Stimulated activated CD4-positive, alpha-beta T cell treated with anti-CD3 and anti-CD28 coated beads, TNF-alpha, amount 100 ng/mL, for 48 hours (primary cell): ENCODE data around the gene SH3BP4.

Experiments used
- DNase-seq, 3 donors: peaks; one replicate each; pipeline ENCODE4 v3.0.0-alpha.2; 2020; ENCODE audit warnings: low read depth in 3 of 3

The SH3BP4 gene

DNA sequence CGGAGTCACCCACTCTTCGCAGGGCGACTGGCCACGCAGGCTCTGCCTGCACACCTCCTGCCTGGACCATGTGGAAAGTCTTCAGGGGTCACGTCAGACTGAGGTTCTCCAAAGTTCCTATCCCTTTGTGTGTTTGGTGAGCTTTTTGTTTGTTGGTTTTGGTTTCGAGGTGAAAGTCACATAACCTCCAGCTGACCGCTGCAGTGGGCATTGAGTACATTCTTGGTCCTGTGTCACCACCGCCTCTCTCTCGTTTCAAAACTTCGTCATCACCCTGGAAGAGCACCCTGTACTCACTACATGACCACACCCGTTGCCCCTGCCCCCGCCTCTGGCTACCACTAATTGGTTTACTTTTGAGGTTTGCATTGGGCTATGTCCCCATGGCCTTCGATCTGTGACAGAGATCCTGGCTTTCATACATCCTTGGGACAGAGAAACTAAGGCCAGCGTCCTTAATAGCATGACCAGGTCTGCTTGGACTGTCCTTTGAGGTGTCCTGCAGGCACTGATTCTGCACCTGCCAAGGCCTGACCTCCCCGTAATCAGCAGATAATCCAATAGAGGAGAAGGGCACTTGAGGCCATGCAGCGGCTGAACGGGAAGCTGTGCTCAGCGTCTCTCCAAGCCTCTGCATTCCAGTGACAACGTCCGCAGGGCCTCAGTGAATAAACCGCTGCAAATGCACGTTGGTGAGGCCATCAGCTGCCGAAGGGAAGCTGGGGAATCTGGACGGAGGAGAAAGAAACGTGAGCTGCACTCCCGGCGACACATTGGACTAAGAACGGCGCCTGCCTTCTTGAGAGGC lies 46.8 kb downstream of the SH3BP4 start:
- no peak for DNase-seq

DNA sequence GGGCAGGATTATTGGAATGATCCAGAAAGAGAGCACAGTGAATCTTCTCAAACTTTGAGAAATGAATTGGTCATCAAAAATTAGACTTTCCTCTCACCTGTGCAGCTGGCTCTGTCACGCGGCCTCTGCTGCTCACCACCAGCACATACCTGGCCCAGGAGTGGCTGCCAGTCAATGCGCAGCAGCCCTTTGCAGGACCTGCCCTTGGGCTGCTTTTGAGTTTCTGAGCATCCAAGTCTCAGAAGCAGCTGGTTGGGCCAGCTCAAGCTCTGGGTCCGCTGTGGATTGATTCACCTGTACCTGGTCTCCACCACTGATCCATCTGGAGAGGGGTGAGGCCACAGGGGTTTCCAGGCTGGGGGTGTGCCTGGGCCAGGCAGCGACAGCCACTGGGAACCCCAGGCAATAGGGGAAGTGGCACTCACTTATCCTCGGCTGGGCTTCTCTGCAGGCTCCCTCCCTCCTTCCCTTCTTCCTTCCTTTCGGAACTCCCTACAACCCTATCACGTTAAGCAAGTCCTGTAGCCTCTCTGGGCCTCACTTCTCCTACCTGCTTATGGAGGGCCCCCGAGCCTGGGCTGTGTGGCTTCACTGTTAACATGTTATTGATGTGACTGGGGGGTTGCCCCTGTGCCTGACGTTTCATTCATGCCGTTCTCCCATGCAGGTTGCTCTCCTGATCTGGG lies 48.1 kb downstream of the SH3BP4 start:
- no peak for DNase-seq

DNA sequence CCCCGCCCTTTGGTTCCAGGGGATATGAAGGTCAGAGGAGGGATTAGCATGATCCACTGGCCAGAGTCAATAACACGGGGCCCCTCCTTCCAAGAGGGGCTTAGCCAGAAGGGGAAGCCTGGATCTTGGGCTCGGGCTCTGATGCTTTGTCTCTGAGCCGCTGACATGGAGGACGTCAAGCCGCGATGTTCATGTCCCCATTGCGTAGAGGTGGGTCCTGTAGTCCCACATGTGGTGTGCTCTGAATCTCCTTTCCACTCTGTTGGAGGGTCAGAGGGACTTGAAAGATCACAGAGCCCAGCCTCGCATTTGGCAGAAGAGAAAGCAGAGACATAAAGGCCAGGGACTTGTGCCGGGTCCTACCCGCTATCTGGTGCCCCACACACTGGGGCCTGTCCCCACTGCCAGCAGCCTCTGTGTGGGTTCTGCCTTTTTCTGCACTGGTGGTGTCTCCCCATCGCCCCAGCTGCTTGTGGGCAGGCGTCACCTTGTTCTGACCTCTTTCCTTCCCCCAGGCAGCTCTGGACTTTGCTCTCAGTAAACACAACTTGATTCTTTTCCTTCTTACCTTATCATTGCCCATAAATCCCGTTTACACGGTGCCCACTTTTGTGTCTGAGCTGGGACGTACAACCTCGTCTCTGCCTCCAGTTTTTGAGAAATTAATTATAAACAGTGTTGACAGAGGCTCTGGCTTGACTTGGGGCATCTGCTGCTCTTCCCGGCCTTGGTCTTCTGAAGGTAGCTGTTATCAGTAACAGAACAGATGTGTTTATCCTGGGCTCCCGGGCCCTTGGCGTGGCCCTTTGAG lies 48.8 kb downstream of the SH3BP4 start:
- DNase-seq, result no peak

- DNase-seq, result no peak
Observed at GRCh38 chr2:235001237-235002133, 49.7 kb downstream of the SH3BP4 start.

- DNase-seq, result no peak
Observed at GRCh38 chr2:235002198-235003095, 50.6 kb downstream of the SH3BP4 start.

- no peak for DNase-seq
Observed at GRCh38 chr2:235003096-235003775, 51.4 kb downstream of the SH3BP4 start.

GRCh38 chr2:235004329-235004903 lies 52.6 kb downstream of the SH3BP4 start:
- no peak for DNase-seq

- no peak for DNase-seq
Observed at GRCh38 chr2:235005023-235005422, 53.2 kb downstream of the SH3BP4 start.

DNA sequence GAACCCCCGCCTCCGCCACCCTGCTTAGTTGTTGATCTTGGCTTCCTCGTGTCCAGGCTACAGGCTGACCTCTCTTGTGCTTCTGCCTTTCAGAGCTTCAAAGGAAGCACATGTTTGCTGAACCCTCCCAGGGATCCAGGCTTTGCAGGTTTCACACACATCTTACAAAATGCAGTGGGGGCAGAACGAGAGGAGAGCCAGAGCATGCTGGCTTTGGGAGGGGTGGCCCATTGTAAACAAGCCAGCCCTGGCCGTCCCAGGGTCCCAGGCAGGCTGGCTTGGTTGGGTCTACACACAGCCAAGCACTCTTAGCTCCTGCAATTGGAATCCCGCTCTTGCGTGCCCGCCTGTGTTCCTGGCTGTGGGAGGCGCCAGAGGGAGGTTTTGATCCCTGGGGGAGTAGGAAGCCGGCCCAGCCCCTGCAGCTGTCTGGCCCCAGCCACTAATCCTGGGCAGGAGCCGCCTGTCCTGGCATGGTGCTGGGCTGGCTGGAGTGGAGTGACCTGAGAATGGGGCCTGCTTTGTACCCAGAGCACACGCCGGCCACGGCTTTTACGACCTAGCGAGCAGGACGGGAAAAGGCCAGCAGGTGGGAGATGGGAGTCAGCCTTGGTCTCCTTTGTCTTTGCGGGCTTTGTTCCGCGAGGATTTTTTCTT lies 53.9 kb downstream of the SH3BP4 start:
- no peak for DNase-seq

GRCh38 chr2:235006461-235006860 lies 54.6 kb downstream of the SH3BP4 start:
- DNase-seq, result no peak

DNA sequence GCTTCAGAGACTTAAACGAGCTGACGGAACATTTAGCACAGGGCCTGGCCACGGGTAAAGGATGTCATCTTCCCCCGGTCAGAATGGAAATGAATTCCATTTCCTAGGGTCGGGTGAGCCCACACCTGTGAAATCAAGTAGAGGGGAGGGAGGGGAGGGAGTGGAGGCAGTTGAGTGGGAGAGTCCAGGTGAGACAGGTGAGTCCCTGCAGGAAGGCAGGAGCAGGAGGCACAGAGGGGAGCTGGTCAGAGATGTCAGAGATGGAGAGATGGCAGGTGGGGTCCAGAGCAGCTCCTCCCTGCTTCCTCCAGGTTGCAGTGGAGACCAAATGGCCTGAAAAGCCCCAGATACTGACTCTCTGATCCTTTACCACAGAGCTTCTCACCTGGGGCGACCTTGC lies 55.2 kb downstream of the SH3BP4 start:
- DNase-seq, result no peak

GRCh38 chr2:235007664-235008457 lies 56.0 kb downstream of the SH3BP4 start:
- no peak for DNase-seq

- DNase-seq, result no peak
Observed at GRCh38 chr2:235008584-235009044, 56.8 kb downstream of the SH3BP4 start.

GRCh38 chr2:235009081-235009480 lies 57.3 kb downstream of the SH3BP4 start:
- no peak for DNase-seq

DNA sequence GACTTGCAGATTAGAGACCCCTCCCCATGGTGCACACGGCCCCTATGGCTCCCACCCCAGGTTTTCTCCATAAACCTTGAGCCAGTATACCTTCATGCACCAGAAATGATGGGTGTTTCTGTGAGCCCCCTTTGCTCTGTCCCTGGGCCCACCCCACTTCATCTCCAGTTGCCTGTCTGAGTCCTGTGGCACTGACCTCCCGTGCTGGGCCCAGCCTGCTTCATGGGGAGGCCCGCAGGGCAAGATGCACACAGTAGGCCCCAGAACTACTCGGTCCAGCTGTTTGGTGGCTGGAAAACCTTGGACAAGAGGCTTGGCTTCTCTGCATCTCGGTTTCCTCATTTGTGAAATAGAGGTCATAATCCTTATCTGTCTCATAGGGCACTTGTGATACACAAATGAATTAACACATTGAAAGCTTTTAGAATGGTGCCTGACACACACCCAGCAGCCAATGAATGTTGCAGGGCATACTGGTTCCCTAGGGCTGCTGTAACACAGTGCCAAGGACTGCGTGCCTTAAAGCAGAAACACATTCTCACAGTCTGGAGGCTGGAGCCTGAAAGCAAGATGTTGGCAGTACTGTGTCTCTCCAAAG lies 58.4 kb downstream of the SH3BP4 start:
- DNase-seq, result no peak

DNA sequence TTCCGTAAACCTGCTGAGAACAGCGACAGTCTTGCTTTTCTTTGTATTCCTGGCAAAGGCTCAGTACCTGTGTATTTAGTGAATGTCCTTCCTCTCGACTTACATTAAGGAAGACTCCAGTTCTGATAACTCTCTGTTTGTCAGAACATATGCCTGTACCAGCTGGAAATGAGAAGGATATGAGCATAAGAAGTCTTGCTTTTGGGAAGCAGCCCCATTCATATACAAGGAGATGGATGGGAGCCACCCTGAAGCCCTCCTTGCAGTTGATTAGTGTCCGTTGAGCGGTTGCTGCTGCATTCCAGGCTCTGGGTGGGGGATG lies 59.8 kb downstream of the SH3BP4 start:
- DNase-seq, result no peak

DNA sequence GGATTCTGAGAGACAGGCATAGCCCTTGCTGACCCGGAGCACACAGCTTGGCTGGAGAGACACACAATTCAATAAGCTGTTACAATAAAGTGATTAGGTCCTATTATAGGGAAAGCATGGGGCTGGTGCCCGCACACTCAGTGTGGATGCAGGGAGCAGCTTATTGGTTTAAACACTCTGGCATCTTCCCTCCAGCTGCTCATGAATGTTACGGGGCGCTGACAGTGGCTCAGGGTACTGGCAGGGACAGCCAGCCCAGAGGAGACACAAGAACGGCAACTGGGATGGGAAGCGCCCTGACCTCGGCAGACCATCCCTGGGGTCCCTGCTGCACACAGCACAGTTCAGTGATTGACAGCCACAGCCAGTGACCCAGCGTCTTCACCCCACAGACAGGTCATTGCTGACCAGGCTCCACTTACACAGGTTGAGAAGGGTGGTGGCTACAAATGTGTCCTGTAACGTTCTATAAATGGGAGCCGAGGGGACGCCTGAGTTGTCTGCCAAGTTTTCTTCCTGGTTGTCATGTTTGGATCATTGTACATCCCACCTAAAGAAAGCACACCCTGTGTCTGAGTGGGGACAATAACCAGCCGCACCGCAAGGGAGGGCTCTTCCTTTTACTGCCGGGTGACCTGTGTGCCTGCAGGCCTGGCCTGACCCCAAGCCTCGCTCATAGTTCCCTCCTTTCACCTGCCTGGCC lies 60.3 kb downstream of the SH3BP4 start:
- DNase-seq, result no peak
